22Rv1 (cell line): Measurements from ENCODE around the gene MB21D2.

Source experiments
- CTCF ChIP-seq: fragments of 450-650 bp; IDR thresholded peaks from 2 replicates; pipeline ENCODE4 v1.5.1; 2017; ENCODE audit warnings: mild to moderate bottlenecking
- ZFX ChIP-seq: fragments of 450-650 bp; IDR thresholded peaks from 2 replicates; pipeline ENCODE4 v1.6.1; 2017; ENCODE audit warnings: antibody characterized with exemption, borderline replicate concordance

GRCh38 chr3:192750201-192750600 is 167.5 kb downstream of the MB21D2 start:
- TF ChIP-seq CTCF (no peak), ZFX (no peak)
